ENCODE data around the gene REPS1. TPM values are rescaled to one million over a fixed set of nuclear protein-coding genes. Genes with fewer than 3 reads are reported as not detected.
"Not testable (repeated sequence)": the region's sequence is repeated elsewhere in the genome, so short reads cannot be mapped to it uniquely, and the experiment has no call there.

Gene REPS1
- total and polyA plus RNA-seq, 4 donors = 13.5 to 68.2 (median 25.9) TPM

DNA sequence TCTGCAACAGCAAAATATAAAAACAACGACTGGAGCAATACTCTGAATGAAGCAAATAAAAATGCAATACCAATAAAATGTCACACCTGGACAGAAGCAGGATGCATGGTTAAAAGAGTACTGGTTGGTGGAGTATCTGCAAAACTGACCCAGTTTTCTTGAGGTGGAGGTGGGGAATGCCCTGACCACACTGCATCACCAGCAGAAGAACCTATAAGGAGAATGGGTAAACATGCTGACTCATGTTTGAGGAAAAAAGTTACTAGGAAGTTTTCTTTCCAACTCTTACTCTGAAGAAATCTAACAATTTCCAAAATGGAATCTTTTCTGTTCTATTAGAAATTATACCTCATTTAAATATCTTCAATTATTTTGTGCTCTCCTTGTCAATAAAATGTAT, 43.6 kb downstream of the REPS1 start:
- H3K4me3 ChIP-seq = no peak overlapping the region
- TF ChIP-seq, protein P1, sequence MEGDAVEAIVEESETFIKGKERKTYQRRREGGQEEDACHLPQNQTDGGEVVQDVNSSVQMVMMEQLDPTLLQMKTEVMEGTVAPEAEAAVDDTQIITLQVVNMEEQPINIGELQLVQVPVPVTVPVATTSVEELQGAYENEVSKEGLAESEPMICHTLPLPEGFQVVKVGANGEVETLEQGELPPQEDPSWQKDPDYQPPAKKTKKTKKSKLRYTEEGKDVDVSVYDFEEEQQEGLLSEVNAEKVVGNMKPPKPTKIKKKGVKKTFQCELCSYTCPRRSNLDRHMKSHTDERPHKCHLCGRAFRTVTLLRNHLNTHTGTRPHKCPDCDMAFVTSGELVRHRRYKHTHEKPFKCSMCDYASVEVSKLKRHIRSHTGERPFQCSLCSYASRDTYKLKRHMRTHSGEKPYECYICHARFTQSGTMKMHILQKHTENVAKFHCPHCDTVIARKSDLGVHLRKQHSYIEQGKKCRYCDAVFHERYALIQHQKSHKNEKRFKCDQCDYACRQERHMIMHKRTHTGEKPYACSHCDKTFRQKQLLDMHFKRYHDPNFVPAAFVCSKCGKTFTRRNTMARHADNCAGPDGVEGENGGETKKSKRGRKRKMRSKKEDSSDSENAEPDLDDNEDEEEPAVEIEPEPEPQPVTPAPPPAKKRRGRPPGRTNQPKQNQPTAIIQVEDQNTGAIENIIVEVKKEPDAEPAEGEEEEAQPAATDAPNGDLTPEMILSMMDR (IDR thresholded peaks at IDR 0.05; ENCODE audit: control extremely low read depth, extremely low read depth) = no peak
- WGBS, 2 donors = 84 to 89% methylated on average over 1 of the region's 1 CpG
- peaks cover 0 to 5% (median 3%) of the 10 kb centered on the region in 5 donors for H3K4me1 ChIP-seq (ENCODE audit: control insufficient read depth in 5 of 5, insufficient read depth in 5 of 5, low read length in 5 of 5)
- H3K9ac ChIP-seq (ENCODE audit: insufficient read depth in 1 of 2, low read length in 2 of 2) = no peak overlapping the region
- no peaks in the 10 kb centered on the region for H3K27me3 ChIP-seq (ENCODE audit: control insufficient read depth in 3 of 3, insufficient read depth in 3 of 3, low read length in 2 of 3)
- H3K36me3 ChIP-seq (ENCODE audit: control insufficient read depth in 4 of 4, insufficient read depth in 4 of 4, low read length in 4 of 4) = peaks cover 5 to 11% (median 6%) of the 10 kb centered on the region in 4 donors
- H3K9me3 ChIP-seq (ENCODE audit: control insufficient read depth in 4 of 4, insufficient read depth in 3 of 4, low read length in 3 of 4) = no peaks in the 10 kb centered on the region
- H3K27ac ChIP-seq (ENCODE audit: low read depth in 1 of 2, low read length in 1 of 2) = no peak overlapping the region
- ATAC-seq (ENCODE audit: insufficient read depth, low FRiP score) (no peak), DNase-seq (no peak)

- DNase-seq = no peak
- no peaks in the 10 kb centered on the region for H3K27me3 ChIP-seq (ENCODE audit: control insufficient read depth in 3 of 3, insufficient read depth in 3 of 3, low read length in 2 of 3)
- ATAC-seq (ENCODE audit: insufficient read depth, low FRiP score) = no peak
- no peaks in the 10 kb centered on the region for H3K9me3 ChIP-seq (ENCODE audit: control insufficient read depth in 4 of 4, insufficient read depth in 3 of 4, low read length in 3 of 4)
- no peak overlapping the region for H3K4me3 ChIP-seq
- 96 to 99% methylated on average over 2 of the region's 2 CpGs for WGBS, 2 donors
- no peaks in the 10 kb centered on the region for H3K4me1 ChIP-seq (ENCODE audit: control insufficient read depth in 5 of 5, insufficient read depth in 5 of 5, low read length in 5 of 5)
- H3K36me3 ChIP-seq (ENCODE audit: control insufficient read depth in 4 of 4, insufficient read depth in 4 of 4, low read length in 4 of 4) = peaks cover 5 to 12% (median 6%) of the 10 kb centered on the region in 4 donors
- H3K27ac ChIP-seq (ENCODE audit: low read depth in 1 of 2, low read length in 1 of 2) = no peak overlapping the region
- no peak overlapping the region for H3K9ac ChIP-seq (ENCODE audit: insufficient read depth in 1 of 2, low read length in 2 of 2)
- TF ChIP-seq, protein P1 (IDR thresholded peaks at IDR 0.05; ENCODE audit: control extremely low read depth, extremely low read depth) = no peak
These were observed 44.9 kb downstream of the REPS1 start for GRCh38 chr6:138943089-138943625.

GRCh38 chr6:138936873-138937272, 51.2 kb downstream of the REPS1 start:
- not testable (repeated sequence) for H3K27me3 ChIP-seq (ENCODE audit: control insufficient read depth in 3 of 3, insufficient read depth in 3 of 3, low read length in 2 of 3); H3K4me1 ChIP-seq (ENCODE audit: control insufficient read depth in 5 of 5, insufficient read depth in 5 of 5, low read length in 5 of 5); ATAC-seq (ENCODE audit: insufficient read depth, low FRiP score); H3K9ac ChIP-seq (ENCODE audit: insufficient read depth in 1 of 2, low read length in 2 of 2); H3K4me3 ChIP-seq; DNase-seq; H3K27ac ChIP-seq (ENCODE audit: low read depth in 1 of 2, low read length in 1 of 2); H3K9me3 ChIP-seq (ENCODE audit: control insufficient read depth in 4 of 4, insufficient read depth in 3 of 4, low read length in 3 of 4)
- WGBS, 2 donors = 97 to 98% methylated on average over 1 of the region's 1 CpG
- peaks cover 3 to 18% (median 12%) of the 10 kb centered on the region in 4 donors for H3K36me3 ChIP-seq (ENCODE audit: control insufficient read depth in 4 of 4, insufficient read depth in 4 of 4, low read length in 4 of 4)

DNA sequence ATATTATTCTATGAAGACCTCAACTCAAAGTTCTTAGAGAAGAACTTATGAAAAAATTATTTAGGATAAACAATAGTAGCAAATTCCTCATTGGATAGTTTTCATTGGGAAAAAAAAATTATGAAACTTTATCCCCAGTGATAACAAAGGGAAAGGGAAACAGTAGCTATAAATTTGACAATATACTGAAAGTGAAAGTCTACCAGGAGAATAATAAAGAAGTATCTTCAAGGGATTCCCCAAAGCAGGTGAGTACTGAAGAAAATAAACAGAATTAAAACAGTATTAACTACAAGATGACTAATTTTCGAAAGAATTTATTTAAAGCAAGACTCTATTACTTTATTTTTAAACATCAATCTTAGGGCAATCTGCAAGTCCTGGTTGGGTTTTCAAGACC, 56.4 kb downstream of the REPS1 start:
- DNase-seq = no peak
- WGBS, 2 donors = 80 to 97% methylated on average over 1 of the region's 1 CpG
- no peak for ATAC-seq (ENCODE audit: insufficient read depth, low FRiP score)
- no peak overlapping the region for H3K27ac ChIP-seq (ENCODE audit: low read depth in 1 of 2, low read length in 1 of 2)
- H3K9me3 ChIP-seq (ENCODE audit: control insufficient read depth in 4 of 4, insufficient read depth in 3 of 4, low read length in 3 of 4) = no peaks in the 10 kb centered on the region
- TF ChIP-seq, protein P1 (IDR thresholded peaks at IDR 0.05; ENCODE audit: control extremely low read depth, extremely low read depth) = no peak
- H3K9ac ChIP-seq (ENCODE audit: insufficient read depth in 1 of 2, low read length in 2 of 2) = no peak overlapping the region
- no peak overlapping the region for H3K4me3 ChIP-seq
- no peaks in the 10 kb centered on the region for H3K27me3 ChIP-seq (ENCODE audit: control insufficient read depth in 3 of 3, insufficient read depth in 3 of 3, low read length in 2 of 3)
- H3K4me1 ChIP-seq (ENCODE audit: control insufficient read depth in 5 of 5, insufficient read depth in 5 of 5, low read length in 5 of 5) = no peaks in the 10 kb centered on the region
- peaks cover 0 to 10% (median 6%) of the 10 kb centered on the region in 4 donors for H3K36me3 ChIP-seq (ENCODE audit: control insufficient read depth in 4 of 4, insufficient read depth in 4 of 4, low read length in 4 of 4)
